Retina (tissue), 1 donor: ENCODE measurements around the gene SORT1.
"Not testable (repeated sequence)": the region's sequence is repeated elsewhere in the genome, so short reads cannot be mapped to it uniquely, and the experiment has no call there.

ENCODE experiments used
- DNase-seq: peaks from one replicate; pipeline ENCODE4 v3.0.0-alpha.2; 2016

Gene SORT1

DNA sequence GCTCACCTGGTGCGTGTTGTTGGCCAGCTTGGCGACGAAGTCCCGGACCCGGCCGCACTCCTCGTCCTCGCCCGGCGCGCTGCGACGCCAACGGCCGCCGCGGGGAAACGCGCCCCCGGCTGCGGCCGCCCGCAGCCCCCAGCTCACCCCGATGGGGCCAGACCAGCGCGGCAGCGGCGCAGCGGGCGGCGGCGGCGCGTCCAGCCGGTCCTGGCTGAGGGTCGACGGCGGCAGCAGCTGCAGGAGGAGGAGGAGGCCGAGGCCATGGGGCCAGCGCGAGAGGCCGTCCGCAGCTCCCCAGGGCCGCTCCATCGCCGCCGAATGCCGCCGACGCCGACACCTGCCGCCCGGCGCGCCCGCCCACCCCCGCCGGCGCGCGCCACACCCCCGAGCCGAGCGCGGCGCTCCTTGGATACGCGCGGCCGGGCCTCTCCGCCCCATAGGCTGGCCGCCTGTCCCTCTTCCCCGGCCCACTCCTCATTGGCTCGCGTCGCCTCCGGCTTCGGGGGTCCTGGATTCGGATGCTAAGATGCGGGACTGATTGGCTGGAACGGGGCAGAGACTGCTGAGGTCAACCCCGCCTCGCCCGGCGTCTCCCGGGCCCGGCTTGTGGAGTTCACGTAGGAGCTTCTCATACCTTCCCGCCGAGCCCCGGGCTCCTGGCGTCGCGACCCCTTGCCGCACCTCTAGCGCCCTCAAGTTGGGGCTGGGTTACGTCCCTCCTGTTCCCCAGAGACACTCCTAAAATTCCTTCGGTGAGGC lies at the start of gene SORT1:
TSS of gene SORT1 (minus strand) at position 338 of the 762 bp plus-strand sequence. CDS start at position 312, 26 bp downstream.
- DNase-seq, result peak; percentile 93

DNA sequence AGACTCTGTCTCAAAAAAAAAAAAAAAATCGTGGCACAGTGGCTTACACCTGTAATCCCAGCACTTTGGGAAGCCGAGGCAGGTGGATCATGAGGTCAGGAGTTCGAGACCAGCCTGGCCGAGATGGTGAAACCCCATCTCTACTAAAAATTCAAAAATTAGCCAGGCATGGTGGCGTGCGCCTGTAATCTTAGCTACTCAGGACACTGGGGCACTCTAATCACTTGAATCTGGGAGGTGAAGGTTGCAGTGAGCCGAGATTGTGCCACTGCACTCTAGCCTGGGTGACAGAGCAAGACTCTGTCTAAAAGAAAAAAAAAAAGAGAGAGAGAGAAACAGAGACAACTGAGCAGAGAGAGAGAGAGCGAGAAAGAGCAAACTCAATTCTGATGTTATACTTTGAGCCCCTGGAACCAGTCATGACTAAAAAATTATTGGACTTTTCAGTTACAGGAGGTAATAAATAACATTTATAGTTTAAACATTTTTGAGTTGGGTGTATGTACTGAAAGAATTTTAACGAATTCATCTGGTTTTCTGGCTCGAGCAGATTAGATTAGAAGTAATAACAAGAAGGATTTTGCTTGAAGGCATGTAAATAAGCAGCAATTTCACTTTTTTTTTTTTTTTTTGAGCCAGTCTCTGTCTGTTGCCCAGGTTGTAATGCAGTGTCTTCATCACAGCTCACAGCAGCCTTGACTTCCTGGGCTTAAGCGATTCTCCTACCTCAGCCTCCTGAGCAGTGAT lies 48.4 kb upstream of the SORT1 start:
- not testable (repeated sequence) for DNase-seq

DNA sequence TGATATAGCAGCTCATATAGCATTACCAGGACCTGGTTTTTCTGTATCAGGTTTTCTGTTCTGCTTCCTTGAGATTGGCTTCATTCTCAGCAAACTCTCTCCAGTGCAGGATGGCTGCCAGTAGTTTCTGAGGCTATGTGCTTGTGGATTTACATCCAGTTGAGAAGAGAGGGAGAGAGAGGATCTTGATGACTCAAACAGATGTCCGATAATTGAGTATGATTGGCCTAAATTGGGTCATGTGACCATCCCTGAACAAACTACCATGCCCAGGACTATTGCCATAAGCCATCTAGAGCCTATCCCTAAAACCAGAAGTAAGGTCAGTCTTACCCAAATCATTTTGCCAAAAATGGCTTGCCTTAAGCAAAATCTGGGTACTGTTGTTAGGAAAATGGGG lies 46.6 kb upstream of the SORT1 start:
- no peak for DNase-seq

DNA sequence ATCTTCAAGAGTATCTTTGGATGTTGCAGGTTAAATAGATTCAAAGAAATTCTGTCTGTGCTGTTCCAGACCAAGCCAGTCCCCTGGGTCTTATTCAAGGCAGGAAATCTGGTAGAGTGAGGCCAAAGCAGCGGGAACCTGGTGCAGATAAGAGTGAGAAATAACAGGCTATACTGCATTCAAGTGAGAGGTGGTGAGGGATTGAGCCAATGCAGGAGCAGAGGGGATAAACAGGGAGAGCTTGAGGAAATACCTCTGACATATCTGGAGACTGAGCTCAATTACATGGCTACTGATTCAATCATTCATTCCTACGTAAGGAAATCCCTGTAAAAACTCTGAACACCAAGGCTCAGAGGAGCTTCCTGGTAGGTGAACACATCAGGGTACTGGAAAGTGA lies 45.8 kb upstream of the SORT1 start:
- no peak for DNase-seq

DNA sequence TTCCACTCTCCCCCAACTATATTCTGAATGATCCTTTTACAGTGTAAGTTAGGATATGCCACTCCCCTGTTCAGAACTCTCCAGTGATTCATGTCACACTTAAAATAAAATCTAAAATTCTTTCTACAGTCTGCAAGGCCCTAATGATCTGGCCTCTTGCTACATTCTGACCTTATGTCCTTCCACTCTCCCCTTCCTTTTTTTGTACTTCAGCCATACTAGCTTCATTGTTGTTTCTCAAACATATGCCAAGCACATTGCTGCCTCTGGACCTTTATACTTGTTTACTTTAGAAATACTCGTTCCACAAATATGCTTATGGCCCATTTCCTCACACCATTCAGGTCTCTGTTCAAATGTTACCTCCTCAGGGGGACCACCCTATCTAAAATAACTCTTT lies 43.4 kb upstream of the SORT1 start:
- no peak for DNase-seq

DNA sequence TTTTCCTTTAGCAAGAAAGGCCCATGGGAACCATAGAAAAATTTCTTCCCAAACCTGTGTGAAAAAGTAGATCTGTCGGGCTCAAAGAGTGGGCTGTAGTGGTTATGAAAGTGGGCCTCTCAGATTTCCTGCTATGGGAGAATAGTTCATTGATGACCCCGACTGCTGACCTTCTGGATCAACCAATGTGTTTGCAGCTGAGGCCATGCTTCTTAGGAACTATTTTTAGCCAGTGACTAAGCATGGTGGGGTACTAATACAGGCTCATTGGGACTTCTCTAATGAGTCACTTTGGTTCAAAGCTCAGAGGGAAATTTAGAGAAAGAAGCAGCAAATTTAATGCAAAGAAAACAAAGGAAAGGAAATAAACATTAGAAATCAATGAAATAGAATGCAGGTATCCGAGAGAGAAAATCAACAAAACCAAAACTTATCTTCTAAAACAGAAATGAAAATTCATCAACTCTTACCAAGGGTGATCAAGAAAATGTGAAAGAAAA lies 41.1 kb upstream of the SORT1 start:
- no peak for DNase-seq

DNA sequence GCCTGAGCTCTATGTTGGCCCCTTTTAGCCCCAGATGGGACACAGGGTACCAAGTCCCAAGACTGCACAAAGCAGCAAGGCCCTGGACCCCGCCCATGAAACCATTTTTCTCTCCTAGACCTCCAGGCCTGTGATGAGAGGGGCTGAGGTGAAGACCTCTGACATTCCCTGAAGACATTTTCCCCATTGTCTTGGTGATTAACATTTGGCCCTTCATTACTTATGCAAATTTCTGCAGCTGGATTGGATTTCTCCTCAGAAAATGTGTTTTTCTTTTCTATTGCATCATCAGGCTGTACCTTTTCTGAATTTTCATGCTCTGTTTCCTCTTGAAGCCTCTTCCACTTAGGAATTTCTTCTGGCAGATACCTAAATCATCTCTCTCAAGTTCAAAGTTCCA lies 36.8 kb upstream of the SORT1 start:
- DNase-seq, result no peak

DNA sequence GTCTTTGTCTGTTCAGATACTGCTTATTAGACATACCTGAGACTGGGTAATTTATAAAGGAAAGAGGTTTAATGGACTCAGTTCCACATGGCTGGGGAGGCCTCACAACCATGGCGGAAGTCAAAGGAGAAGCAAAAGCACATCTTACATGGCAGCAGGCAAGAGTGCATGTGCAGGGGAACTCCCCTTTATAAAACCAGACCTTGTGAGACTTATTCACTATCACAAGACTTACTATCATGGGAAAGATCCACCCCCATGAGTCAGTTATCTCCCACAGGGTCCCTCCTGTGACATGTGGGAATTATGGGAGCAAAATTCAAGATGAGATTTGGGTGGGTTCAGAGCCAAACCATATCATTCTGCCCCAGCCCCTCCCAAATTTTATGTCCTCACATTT lies 35.6 kb upstream of the SORT1 start:
- DNase-seq, result no peak

DNA sequence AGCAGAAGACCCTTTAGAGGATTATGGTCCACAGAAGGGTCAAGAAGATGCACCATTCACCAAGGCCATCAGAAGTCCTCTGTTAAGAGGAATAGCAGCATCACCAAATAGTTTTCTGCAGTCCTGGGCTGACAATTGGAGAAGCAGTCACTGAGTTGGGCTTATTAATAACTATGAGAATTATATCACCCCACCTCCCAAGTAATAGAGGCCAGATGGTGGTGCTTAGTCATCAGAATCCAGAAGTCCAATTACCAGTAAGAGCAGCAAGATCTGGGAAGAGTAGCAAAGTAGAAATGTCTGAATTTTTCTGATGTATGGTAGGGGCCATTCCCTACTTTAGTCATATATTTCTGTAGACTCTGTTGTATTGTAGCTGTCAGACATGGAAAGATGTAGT lies 34.6 kb upstream of the SORT1 start:
- no peak for DNase-seq

DNA sequence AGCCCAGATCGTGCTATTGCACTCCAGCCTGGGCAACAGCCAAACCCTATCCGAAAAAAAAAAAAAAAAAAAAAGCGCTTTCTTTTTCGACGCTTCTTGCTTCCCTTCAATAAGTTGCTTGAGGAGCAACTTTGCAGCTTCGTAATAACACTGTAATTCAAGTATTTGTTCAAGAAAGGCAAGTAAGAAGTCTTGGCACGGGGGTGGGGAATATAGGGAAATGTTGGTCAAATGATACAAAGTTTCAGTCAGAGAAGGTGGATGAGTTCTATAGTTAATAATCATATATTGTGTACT lies 29.4 kb upstream of the SORT1 start:
- no peak for DNase-seq

DNA sequence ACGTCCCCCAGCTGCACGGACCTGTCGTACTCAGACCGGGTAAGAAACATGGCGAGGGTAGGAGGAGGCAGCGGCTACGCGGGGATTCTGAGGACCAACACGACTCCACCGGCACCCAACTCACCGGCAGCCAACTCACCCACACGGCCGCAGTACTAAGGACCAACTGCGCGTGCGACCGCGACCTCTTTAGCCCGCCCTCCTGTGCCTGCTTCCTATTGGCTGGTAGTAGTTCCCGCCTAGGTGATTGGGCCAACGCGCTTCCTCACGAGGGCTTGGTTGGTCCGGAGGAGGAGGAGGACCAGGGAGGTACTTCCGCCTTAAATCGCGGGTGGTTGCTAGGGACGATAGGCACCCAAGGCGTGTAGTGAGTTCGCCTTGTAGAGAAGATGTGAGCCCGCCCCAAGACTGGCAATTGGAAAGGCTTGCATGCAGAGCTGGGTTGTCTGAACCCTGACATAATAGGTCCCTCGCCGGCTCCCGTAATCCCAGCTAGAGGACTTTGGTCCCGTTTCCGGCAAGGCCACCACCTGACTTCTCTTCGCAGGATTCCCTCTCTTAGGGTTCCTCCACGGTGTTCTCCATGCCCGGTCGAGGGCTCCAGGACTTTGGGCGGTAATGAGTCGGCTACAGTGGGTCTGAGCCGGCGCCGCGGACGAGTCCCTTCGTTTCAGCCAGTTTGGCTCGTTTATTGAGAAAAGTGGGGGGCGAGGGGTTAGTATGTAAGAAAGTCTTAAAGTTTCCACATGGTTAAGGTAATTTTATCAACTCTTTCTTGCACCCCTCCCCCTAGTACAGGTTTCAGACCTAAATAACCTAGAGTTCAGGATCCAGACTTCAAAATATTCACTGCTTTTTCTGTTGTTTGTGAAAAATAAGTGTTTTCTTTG lies 28.8 kb upstream of the SORT1 start, which contains the start of gene PSMA5:
TSS of gene PSMA5 (minus strand) at position 168 of the 890 bp plus-strand sequence. CDS start at position 50, 118 bp downstream.
- peak; percentile 93 for DNase-seq

DNA sequence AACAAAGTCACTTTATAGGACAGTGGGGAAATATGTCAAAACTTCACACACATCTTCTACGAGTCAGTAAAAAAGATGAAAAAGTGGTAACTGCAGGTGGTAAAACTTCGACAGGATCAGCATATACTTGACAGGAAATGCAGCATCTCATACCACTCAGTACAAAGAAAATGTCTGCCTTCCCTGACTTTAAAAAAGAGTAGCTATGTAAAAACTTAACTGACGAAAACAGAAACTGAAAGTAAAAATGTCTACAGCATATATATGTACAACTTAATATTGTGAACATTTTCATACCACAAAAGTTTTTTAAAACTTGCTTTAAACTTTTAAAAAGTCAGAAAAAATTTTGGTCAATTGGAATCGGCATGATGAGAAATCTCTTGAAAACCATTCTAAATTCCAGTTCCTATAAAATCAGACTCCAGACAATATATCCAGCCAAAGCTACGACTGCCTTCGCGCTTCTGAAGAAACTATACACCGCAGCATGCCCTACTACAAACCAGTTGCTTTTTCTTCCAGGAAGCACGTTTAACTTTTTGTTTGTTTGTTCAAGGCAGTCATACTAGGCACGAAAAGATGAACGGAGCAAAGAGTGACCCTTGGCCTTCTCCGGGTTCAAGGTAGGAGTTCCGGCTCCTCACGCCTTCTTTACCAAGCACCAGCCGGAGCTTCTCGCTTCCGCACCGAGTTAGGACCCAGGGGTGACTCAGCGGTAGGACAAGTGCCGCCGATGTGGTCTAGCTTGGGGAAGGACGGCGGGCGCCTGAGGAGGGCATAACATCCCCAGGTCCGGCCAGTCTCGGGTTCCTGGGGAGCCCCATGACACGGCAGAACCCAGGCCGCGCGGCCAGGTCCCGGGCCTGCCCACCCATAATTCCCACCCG lies 27.9 kb upstream of the SORT1 start:
- no peak for DNase-seq

DNA sequence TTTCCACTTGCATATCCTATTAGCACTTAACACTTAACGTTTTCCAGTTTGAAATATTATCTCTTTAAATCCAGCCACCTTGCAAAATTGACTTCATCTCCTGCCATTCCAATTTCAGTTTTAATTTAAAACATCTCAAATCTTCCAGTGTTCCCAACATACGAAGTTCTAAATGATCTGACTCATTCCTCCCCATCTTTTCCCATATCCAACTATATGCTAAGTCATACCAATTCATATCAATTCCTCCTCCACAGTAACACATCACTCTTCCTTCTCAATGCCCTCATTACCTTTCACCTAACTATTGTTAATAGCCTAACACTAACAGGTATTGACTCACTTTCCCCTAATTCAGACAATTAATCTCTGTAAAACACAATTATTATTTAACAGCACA lies 25.8 kb upstream of the SORT1 start:
- no peak for DNase-seq

DNA sequence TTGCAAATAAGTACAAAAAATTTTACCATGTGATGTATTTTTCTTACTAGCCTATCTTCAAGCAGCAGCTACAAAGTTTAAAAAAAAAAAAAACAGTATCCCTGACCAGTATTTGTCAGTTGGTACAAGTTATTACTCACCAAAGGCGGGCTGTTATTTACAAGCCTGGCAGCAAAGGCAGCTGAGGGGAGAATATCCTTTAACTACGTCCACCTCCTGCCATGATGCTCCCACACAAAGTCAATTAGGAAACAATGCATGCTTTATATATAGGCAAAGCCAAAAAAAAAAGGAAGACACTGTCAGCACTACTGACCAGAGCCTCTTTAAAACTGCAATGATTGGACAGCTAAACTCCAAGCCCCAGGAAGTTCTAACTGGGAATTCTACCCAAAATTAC lies 14.8 kb upstream of the SORT1 start:
- no peak for DNase-seq

DNA sequence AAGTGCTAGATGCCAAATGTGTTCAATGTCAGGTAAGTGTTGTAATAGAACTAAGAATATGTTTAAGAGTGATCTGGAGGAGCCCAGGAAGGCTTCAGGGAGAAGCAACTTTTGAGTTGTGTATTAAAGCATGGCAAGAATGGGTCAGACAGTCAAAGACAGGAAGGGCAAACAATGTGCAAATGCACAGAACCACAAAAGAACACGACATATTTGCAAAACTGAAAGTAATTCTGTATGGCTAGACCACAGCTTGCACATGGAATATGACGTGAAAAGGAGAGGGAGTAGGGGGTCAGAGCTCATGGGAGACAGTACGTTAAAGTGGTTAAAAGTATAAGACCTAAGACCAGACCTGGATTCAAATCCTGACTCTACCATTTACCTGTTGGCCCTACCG lies 7.1 kb upstream of the SORT1 start:
- DNase-seq, result no peak

DNA sequence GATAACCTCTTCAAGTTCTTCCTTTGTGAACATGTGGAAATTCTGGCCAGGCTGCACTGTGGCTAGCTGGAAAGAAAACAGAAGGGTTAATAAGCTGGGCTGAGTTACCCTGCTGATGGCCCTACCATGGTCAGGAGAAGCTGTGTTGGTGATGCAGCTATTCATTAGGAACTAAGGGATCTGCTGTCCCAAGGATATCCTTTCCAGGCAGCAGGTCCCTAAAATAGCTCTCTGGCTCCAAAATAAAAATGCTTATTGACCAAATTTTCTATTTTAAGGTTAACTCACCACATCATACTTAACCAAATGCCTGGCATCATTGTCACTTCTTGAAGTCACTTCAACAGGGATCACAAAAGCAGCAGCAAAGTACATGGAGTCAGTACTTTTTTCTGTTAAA lies 4.3 kb upstream of the SORT1 start:
- no peak for DNase-seq

DNA sequence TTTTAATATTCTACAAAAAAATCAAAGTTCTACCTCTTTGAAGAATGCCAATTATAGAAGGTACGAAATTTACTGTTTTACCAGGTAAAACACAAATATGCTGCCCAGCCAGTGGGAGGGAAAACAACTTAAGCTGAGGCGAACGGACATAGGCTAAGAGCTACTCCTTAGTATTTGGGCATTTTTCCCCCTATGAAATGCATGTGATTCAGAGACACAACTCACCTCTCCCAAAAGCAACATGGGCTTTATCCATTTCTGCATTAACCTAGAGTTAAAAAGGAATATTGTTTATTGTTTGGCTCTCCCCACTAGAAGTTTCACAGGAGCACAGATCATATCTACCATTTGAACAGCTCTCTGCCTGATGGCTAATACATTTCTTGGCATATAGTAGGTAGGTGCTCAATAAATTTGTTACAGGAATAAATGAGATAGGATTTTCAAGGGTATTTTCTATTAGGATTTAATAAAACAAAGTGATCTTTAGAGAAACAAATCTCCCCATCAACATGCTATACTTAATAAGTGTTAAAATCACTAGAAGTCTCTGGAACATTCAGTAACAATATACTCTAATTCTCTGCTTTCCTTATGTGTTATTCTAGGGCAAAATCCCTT lies 2.4 kb upstream of the SORT1 start:
- no peak for DNase-seq

DNA sequence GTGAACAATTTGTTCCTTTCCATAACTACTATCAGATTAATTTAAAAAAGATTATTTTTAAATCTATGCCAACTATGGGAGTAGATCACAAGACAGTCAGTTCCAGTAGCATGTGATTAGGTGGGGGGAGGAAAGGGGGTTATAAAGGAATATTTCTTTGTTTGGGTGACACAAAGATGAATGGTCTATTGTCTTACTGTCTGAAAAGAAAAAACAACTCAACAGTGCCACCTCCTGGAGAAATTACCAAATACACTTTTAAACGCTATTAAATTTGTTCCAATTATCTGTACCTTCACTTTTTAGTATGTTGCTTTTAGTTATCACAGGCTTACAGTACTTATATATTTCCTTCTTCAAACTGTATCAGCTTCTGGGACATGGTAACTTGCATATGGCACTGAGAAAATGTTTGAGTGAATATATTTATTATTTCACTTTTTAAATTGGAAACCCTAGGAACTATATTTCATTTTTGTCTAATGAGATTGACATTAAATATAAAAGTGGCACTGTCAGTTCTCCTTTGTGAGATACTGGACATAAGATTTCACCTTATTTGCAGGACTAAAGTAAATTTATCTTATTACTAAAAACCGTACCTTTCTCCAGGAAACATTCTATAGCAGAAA lies 1.7 kb upstream of the SORT1 start:
- DNase-seq, result peak; percentile 65

DNA sequence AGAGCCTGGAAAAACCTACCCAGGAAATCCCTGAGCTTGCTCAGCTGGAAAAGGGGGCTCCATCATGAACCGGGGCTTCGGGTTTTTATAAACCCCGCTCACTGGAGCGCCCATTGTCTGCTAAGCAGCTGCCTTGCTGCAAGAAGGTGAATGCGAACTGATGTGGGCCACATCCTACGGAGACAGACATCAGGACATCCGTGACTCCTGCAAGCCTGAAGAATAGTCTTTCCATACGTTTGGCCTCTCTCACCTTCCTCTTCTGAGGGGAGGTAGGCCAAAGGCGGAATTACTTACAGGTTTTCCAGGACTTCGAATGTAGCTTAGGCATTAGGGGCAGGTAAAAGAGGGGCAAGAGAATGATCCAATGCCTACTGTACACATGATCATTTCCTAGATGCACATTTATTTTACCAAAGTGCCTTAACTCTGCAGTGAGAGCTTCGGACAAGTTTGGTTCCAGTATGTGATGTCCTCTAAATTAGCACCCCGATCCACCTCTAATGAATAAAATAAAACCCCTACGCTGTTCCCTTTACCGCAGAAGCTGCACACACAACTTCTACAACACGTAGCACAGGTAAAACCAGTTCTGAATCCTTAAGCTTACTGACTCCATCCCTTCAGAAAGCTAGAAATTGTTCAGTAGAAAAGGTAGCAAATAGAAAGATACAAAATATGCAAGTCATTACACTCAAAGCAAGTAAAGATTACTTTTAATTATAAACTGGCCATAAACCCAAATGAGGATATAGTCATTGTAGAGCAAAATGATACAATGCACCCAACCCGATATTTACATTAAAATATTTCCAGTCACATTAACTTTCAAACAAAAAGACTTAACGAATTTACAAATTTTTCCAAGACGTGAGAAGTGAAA lies 866 bp upstream of the SORT1 start:
- DNase-seq, result no peak
